ENCODE results near the gene THRB. TPM values are rescaled to one million over a fixed set of nuclear protein-coding genes. Genes with fewer than 3 reads are reported as not detected.

Gene THRB
- total RNA-seq, 1 donor from 2014 or later, result 24.1 TPM

DNA sequence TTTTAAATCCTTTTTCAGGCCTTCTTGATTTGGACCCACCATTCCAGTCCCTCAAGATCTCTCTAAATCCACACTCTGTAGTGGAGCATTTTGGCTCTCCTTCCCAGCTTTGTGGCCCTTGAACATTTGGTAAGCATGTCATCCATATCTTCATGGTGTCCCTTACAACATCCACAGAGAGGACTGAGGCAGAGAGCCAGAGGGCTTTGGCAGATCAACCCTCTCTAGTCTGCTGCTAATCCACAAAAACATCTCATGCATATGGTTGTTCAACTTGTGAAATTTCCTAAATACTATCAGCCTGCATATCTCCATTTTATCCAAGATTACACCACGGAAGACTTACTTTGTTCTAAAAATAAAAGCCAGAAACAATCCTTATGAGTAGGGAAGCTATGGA, 23.2 kb downstream of the THRB start:
- intact Hi-C loops (cut with DNase I), result no loop called here
- DNase-seq, result no peak
- ATAC-seq (ENCODE audit: poor library complexity), result peak; percentile 57

DNA sequence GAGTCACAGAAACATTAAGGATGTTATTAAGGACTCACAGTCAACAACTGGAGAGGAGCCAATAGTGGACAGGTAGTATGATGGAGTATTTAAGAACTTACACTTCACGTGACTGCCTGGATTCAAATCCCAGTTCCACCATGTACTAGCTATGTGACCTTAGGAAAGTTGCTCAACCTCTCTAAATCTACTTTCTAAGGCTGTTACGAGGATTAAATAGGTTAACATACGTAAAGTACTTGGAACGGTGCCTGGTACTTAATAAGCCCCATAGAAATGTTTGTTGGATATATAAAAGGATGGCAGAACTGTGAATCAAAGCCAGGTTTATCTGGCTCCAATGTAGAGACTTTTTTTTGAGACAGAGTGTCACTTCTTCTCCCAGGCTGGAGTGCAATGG, 24.4 kb downstream of the THRB start:
- intact Hi-C loops (cut with DNase I), result no loop called here
- no peak for ATAC-seq (ENCODE audit: poor library complexity)
- DNase-seq, result no peak

DNA sequence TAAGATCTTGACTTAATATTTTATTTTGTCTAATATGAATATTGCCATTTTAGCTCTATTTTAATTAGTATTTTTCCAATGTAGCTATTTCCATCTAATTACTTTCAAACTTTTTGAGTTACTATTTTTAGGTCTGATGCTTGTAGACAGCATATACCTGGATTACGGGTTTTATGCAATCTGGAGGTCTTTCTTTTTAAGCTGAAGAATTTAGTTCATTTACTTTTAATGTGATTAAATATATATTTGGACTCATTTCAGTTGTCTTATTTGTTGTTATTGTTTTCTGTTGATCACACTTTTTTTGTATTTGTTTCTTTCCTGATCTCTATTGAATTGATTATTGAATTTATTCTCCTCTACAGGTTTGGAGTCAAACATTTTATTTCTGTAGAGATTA, 30.3 kb downstream of the THRB start:
- ATAC-seq (ENCODE audit: poor library complexity) (no peak), DNase-seq (no peak)
- intact Hi-C loops (cut with DNase I), result no loop called here

DNA sequence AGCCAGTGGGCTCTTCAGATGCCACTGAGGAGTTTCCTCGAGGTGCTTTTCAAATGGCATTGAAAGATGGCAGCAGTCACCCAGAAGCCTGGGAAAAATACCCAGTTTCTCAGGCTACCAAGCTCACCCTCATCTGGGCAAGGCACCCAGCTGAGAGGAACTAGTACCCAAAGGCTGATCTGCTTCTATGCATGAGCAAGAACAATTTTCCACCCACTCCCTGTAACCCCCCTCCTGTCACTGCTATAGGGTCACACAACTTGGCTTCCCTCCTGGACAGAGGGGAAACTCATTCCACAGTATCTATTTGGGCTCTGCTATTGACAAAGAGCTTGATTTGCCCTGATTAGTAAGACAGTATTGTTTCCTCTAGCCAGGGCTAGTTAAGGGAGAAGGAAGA, 31.9 kb downstream of the THRB start:
- ATAC-seq (ENCODE audit: poor library complexity) (no peak), DNase-seq (no peak)
- intact Hi-C loops (cut with DNase I), result no loop called here

DNA sequence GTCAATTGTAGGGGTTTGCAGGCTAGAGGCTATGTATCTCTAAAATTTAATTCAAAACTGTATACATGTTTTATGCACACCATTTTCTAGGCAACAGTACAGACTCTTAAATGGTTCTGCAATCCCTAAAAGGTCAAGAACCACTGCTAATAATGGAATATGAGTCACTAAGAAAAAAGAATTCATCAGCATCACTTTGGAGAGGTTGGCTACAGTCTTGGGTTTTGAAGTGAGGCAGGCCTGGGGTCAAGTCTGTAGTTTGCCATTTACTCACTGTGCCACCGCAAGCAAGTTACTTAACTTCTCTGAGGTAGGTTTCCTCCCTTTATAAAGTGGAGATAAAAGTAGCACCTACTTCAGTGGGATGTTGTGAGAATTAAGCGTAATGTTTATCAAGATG, 33.7 kb downstream of the THRB start:
- DNase-seq (no peak), ATAC-seq (ENCODE audit: poor library complexity) (peak; percentile 55)
- intact Hi-C loops (cut with DNase I), result no loop called here

DNA sequence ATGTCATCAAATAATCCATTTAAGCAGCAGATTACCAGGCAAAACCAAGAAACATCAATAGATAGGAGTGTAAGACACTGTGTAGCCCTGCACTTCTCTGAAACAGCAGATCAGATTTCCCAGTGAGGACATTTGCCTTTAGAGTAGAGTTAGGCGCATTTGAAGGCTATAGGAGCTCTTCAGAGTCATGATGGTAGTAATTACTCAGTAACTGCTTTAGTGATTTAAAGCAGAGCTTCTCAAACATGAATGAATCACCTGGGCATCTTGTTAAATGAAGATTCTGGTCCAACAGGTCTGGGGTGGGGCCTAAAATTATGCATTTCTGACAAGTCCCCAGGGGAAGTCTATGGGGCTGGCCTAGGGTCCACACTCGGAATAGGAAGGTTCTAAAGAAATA, 36.9 kb downstream of the THRB start:
- DNase-seq, result no peak
- intact Hi-C loops (cut with DNase I), result no loop called here
- no peak for ATAC-seq (ENCODE audit: poor library complexity)

DNA sequence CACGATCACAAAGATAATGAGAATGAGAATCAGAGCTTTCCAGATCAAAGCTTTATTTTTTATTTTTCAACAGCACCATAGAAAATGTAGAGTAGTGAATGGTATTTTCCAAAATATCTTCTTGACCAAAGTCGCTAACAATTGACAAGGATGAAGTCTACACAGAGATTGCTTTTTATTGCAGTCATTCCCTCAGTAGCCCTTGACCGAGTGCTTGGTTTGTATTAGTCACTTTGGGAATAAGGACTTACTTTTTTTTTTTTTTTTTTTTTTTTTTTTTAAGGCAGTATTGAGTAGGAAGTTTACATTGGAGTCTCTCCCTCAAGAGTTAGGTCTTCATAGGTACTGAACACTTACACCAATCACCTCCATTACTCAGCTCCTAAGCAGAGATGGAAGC, 39.8 kb downstream of the THRB start:
- ATAC-seq (ENCODE audit: poor library complexity) (no peak), DNase-seq (no peak)
- intact Hi-C loops (cut with DNase I), result no loop called here

DNA sequence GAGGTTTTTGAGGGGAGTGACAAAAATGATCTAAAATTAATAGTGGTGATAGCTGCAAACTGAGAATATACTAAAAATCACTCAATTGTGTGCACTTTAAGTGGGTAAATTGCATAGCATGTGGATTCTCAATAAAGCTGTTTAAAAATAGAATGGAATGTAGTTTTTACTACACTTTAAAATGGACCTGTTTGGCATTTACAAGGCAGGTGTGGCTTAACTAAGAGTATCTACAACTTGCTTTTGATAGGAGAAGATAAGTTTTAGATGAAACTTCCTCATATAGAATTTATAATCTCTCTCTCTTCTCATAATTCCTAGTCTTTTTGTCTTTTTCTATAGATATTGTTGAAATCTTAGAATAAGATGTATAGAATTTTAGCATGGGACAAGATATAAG, 40.3 kb downstream of the THRB start:
- ATAC-seq (ENCODE audit: poor library complexity), result no peak
- intact Hi-C loops (cut with DNase I), result no loop called here
- no peak for DNase-seq

DNA sequence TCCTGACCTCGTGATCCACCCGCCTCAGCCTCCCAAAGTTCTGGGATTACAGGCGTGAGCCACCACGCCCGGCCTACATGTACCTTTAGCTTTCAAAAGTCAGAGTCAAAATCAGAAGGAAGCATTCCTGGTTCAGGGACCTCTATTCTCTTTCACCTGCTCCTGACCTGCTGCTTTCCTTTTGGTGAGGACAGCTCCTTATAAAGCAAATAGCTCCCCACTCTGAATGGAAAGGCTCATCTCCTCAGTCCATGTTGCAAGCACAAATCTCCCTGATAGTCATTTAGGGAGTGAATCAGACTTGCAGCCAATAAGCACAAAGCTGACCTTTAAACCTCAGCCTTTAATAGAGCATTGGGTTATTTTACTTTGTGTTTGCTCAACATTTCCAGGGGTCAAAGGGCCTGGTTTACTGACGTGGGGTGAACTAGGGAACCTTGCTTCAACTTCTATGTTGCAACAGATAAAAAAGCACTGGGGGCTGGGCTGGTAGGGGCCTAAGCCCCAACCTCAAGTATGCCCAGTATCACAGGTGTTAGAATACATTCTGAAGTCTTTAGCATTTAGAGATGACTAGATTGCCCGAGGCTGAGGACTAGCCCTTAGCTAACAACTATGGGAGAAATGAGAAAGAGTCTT, 43.1 kb downstream of the THRB start:
- ATAC-seq (ENCODE audit: poor library complexity), result peak; percentile 40
- DNase-seq, result no peak
- intact Hi-C loops (cut with DNase I), result no loop called here

DNA sequence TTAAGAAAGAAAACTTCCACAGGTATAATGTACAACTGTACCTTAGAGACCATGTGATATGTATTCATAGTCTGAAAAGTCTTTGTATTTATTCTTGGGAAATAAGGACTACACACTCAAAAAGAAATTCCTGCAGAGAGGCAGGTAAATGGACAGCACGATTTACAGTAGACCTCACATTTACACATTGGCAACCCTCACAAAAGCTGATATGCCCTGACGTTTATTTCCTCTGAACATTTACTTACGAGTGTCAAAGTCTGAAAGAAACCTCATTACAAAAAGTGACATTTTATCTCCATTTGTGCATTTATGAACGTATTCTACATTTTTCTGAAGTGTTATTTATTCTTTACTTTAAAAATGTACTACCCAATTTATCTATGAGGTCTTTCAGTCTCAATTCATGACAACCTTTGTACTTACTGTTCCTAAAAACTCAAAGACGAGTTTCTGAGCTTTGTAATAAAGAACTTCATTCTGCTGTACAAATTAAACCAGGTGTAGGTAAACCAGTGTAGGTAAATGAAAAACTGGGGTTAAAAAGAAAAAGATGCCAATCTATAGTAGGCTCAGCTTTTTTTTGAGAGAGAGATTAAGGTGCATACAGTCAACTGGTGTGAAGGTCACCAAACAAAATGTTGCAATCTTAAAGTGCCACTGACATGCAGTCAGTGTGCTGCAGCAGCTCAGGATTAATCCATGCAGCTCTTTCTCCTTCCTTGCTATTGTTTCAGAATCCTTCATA, 44.3 kb downstream of the THRB start:
- intact Hi-C loops (cut with DNase I), result no loop called here

DNA sequence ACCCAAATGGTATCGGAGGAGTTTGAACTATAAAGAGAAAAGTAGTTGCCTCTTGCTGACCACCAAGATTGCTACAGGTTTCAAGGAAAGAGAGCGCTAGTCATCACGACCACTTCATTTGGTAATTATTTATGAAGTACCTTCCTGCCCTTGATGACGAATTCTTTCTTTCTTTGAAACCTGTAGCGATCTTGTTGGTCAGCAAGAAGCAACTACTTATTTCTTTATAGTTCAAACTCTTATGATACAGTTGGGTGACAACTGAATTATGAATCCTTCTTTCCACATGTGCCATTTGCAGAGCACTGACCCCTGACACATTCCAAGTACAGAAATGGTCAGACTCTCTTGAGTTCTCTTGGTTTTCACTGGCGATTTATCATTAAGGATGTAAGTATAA, 46.8 kb downstream of the THRB start:
- ATAC-seq (ENCODE audit: poor library complexity) (no peak), DNase-seq (no peak)
- intact Hi-C loops (cut with DNase I), result no loop called here

More for the DNA sequence above, 44.3 kb downstream of the THRB start:
- ATAC-seq (ENCODE audit: poor library complexity) (peak; percentile 87), DNase-seq (no peak)

DNA sequence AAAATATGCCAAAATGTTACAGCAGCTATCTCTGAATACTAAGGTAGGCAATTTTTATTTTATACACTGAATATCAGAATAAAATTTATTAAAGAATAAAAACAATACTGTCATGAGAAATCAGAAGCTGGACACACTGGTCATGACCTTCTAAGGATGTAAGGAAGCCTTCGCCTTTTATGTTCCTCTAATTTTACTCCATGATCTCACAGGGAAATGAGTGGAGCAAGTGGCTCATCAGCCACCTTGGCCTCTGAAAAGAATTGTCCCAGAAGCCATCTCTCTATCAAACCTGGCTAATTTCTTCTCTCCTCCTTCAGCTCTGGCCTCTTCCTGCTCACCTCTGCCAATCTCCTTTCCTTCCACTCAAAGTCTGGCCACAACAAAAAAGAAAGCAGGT, 48.6 kb downstream of the THRB start:
- intact Hi-C loops (cut with DNase I), result no loop called here
- DNase-seq (no peak), ATAC-seq (ENCODE audit: poor library complexity) (no peak)

DNA sequence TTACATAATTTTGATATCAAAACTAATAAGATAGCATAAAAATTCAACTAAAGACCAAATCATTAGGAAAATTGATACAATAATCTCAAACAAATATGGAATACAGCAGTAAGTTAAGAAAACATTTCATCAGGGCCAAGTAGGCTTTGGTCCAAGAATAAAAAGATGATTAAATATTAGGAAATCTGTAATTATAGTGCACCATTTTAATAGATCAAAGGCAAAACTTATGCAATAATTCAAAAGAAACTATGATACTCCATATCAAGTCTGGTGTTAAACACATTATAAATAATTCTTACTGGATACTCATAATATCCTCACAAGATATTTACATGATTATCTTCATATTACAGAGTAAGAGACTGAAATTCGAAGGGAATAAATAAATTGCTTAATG, 51.2 kb downstream of the THRB start:
- DNase-seq (no peak), ATAC-seq (ENCODE audit: poor library complexity) (no peak)
- intact Hi-C loops (cut with DNase I), result no loop called here

DNA sequence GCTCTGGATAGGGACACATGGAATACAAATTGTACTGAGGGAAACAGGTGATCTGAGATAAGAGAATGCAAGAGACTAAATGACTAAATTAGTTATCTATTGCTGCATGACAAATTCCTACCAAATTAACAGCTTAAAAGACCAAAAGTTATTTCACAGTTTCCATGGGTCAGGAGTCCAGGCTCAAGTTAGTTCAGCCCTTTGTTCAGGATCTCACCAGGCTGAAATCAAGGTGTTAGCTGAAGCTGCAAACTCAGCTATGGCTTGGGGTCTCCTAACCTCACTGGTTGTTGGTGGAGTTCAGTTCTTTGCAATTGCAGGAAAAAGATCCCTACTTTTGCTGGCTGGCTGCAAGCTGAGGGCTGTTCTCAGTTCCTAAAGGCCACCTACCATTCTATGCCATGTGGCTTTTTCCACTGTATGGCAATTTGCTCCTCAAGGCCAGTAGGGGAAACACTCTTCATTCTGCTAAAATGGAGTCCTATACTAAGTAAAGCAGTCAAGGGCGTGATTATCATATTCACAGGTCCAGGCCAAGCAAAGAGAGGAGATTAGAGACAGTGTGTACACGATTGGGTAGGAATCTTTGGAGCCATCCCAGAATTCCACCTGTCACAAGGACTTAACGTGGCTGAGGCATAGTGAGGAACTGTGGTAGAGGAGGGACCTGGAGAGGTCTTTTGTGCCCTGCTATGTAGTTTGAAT, 53.7 kb downstream of the THRB start:
- intact Hi-C loops (cut with DNase I), result no loop called here
- DNase-seq (no peak), ATAC-seq (ENCODE audit: poor library complexity) (peak; percentile 32)

DNA sequence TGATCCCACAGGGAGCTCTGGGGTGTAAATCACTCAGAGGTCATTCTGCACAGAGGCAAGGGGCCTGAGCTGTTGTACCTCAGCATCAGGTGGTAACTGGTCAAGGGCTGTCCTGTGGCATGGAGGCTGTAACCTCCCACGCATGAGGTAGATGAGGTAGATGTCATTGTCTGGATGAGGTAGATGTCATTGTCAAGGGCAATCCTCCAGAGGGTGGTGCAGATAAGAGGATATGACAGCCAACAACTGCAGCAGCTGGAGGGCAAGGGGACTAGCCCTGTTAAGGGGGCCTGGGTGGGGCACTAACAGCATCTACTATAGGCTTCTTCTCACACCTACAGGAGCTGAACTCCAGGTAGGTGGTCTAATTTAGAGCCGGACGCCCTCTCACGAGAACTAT, 55.6 kb downstream of the THRB start:
- DNase-seq, result no peak
- intact Hi-C loops (cut with DNase I), result no loop called here
- ATAC-seq (ENCODE audit: poor library complexity), result no peak

DNA sequence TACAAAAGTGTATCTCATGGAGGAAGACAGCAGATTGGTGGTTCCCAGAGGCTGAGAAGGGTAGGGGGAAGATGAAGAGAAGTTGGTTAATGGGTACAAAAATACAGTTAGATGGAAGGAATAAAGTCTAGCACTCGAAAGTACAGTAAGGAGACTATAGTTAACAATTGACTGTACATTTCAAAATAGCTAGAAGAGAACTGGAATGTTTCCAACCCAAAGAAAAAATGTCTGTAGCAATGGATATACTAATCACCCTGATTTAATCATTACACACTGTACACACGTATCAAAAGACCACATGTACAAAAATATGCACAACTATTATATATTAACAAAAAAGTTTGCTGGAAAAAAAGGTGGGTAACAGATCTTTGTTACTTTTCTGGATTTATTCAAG, 57.3 kb downstream of the THRB start:
- DNase-seq, result no peak
- intact Hi-C loops (cut with DNase I), result no loop called here
- ATAC-seq (ENCODE audit: poor library complexity), result no peak

DNA sequence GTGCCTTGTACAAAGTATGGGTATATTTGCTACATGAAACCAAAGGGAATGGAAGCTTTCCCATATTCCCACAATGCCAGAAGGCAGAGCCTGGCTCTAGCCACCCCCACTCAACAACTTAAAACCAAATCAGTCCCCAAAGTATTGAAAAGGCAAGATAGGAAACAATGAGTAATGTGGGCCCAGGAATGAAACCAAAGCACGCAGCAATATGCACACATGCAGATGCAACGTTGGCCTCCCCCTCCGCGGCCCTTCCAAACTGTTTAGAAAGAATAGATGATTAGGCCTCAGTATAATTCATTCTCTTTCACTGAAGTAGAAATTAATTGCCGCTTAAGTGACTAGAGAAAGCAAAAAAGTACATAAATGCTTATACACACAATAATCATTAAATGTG, 59.1 kb downstream of the THRB start:
- ATAC-seq (ENCODE audit: poor library complexity) (no peak), DNase-seq (no peak)
- intact Hi-C loops (cut with DNase I), result no loop called here

DNA sequence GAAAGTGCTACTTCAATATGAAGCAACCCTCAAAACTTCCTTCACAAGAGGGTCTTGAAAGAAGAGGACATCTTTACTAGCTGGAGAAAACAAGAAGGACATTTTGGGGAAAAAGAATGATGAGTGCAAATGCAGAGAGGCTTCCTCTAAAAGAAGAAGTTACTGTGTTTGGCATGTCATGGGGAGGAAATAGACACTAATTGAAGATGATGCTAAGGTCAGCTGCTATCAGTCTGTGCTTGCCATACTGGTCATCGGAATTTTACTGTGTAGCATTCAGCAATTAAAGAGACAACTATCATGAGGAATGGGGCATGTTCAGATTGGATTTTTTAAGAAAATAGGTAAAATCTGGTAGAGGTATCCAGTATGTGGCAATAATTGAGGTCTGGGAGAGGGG, 60.0 kb downstream of the THRB start:
- intact Hi-C loops (cut with DNase I), result no loop called here
- no peak for DNase-seq
- ATAC-seq (ENCODE audit: poor library complexity), result no peak

DNA sequence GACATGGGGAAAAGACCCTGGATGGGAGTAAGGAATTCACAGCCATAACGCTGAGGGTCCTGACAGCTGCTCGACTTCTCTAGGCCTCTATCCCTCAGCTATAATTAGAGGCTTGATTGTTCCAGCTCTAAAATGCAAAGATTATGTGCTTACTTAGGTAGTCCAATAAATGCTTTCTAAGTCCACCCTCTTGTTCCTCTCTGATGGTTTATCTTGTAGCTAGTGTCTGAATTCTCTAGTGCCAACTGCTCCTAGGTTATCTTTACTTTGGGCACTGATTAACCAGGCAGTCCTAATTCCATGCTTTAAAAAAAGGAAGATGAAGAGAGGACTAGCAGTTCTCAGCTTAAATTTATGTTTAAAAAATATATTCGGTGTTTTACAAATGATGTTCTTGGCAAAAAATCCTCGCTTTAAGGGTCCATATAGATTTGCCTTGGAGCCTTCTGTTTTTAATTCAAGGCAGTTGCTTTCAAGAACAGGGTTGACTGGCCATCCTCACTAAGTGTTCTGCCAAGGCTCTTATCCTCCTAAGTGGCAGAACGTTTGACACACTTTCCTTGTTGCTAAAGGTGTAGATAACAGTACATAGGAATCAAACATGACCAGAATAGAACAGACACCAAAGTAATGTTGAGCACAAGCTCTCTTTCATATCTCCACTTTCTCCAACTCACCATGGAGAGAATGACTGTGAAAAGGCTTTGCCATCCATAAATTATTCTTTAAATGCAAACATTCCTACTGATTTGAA, 60.6 kb downstream of the THRB start:
- peak; percentile 95 for ATAC-seq (ENCODE audit: poor library complexity)
- no peak for DNase-seq
- intact Hi-C loops (cut with DNase I), result no loop called here

DNA sequence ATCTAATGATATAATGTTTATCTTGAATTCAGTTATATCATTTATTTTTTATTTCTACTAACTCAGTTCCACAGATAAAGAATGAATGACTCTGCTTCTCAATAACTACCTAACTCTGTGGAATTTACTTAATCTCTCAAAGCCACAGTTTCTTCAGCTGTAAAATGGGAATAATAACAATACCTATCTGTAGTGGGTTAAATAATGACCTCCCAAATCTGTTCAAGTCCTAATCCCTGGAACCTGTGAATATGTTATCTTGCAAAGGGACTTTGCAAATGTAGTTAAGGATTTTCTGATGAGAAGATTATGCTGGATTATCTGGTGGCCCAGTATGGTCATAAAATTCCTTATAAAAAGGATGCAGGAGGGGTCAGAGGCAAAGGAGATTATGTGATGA, 61.7 kb downstream of the THRB start:
- DNase-seq (no peak), ATAC-seq (ENCODE audit: poor library complexity) (no peak)
- intact Hi-C loops (cut with DNase I), result no loop called here

All from Right ventricle myocardium superior (tissue), 1 donor.